ENCODE measurements around the gene LRRC49. TPM values are rescaled to one million over a fixed set of nuclear protein-coding genes. Genes with fewer than 3 reads are reported as not detected.
A peak's percentile ranks its signal among the peaks of the same experiment; 100 is the strongest.

LRRC49 gene
- total and polyA plus RNA-seq, 2 of the 4 experiments (the other 2 are of a cell fraction): 8.6 to 16.8 TPM

- 0 out of 2 replicates have a peak overlapping the region, but pooled peaks have one; percentile 59 for H3K14ac ChIP-seq (replicated peaks; ENCODE audit: low read depth, low read length)
- H2BK15ac ChIP-seq (ENCODE audit: low read depth, low read length): no peak overlapping the region
- in situ Hi-C loops (cut with MboI; ENCODE audit: low sequenced_read_pairs) (no loop called here), dilution Hi-C loops (cut with HindIII; ENCODE audit: low sequenced_read_pairs, unreplicated experiment) (no loop called here), intact Hi-C loops (cut with micrococcal nuclease) (no loop called here)
- H4K20me1 ChIP-seq (ENCODE audit: insufficient read depth, low read length): no peaks in the 10 kb centered on the region
- CTCF ChIA-PET: no interaction called here
- no TSS peak for BruUV-seq (replicated peaks)
- no peak overlapping the region for H4K8ac ChIP-seq (ENCODE audit: low read depth in 2 of 2, low read length in 2 of 2)
- H3K9ac ChIP-seq (ENCODE audit: low read depth, low read length): no peak overlapping the region
- H3K27ac ChIP-seq (ENCODE audit: insufficient read depth, low read length): no peak overlapping the region
- H3K4me2 ChIP-seq (ENCODE audit: low read depth, low read length): no peak overlapping the region
- ATAC-seq (ENCODE audit: low read depth) (no peak), DNase-seq (peak; percentile 49)
- H3K79me1 ChIP-seq (ENCODE audit: low read depth in 1 of 2, low read length in 2 of 2): no peaks in the 10 kb centered on the region; a peak in 2 of 4 replicates
- no peak overlapping the region for H3K56ac ChIP-seq (ENCODE audit: extremely low read depth, insufficient read depth, low read length)
- H3K9me3 ChIP-seq (ENCODE audit: control insufficient read depth, insufficient read depth, low read length): peaks cover 2% of the 10 kb centered on the region; the same call in 1 of the 2 replicates
- no peak overlapping the region for H3K18ac ChIP-seq (ENCODE audit: low read depth, low read length)
- no peak overlapping the region for H2BK20ac ChIP-seq (ENCODE audit: low read depth, low read length)
- H3K4ac ChIP-seq (ENCODE audit: low read depth, low read length): 0 out of 2 replicates have a peak overlapping the region, but pooled peaks have one; percentile 74
- peaks cover 5% of the 10 kb centered on the region; the same call in 1 of the 2 replicates for H3K9me1 ChIP-seq (ENCODE audit: insufficient read depth, low read length)
- no peak overlapping the region for H2AK5ac ChIP-seq (ENCODE audit: low read depth, low read length)
- no peak for TF ChIP-seq RAD21 (IDR thresholded peaks at IDR 0.05; ENCODE audit: low read length)
- TF ChIP-seq NFE2L2 (IDR thresholded peaks at IDR 0.05; ENCODE audit: low read depth, low read length): no peak
- no peak for TF ChIP-seq POLR2A (IDR thresholded peaks at IDR 0.05; ENCODE audit: low read depth, low read length)
- TF ChIP-seq MXI1 (IDR thresholded peaks at IDR 0.05; ENCODE audit: borderline replicate concordance, low read depth, low read length): no peak
- no peak for TF ChIP-seq CHD1 (IDR thresholded peaks at IDR 0.05; ENCODE audit: low read depth, low read length)
- TF ChIP-seq RFX5 (IDR thresholded peaks at IDR 0.05; ENCODE audit: low read depth, low read length): no peak
- no peak for TF ChIP-seq MAZ (IDR thresholded peaks at IDR 0.05; ENCODE audit: borderline replicate concordance, low read depth, low read length)
- no peak for TF ChIP-seq MAFK (IDR thresholded peaks at IDR 0.05; ENCODE audit: low read depth, low read length)
- TF ChIP-seq, protein P1, sequence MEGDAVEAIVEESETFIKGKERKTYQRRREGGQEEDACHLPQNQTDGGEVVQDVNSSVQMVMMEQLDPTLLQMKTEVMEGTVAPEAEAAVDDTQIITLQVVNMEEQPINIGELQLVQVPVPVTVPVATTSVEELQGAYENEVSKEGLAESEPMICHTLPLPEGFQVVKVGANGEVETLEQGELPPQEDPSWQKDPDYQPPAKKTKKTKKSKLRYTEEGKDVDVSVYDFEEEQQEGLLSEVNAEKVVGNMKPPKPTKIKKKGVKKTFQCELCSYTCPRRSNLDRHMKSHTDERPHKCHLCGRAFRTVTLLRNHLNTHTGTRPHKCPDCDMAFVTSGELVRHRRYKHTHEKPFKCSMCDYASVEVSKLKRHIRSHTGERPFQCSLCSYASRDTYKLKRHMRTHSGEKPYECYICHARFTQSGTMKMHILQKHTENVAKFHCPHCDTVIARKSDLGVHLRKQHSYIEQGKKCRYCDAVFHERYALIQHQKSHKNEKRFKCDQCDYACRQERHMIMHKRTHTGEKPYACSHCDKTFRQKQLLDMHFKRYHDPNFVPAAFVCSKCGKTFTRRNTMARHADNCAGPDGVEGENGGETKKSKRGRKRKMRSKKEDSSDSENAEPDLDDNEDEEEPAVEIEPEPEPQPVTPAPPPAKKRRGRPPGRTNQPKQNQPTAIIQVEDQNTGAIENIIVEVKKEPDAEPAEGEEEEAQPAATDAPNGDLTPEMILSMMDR (conservative IDR thresholded peaks at IDR 0.05; ENCODE audit: low read depth, low read length): no peak
- TF ChIP-seq SMC3 (IDR thresholded peaks at IDR 0.05; ENCODE audit: low read depth, low read length): no peak
- TF ChIP-seq FOS (IDR thresholded peaks at IDR 0.05; ENCODE audit: low read depth, low read length): no peak
- no peak for TF ChIP-seq BHLHE40 (IDR thresholded peaks at IDR 0.05; ENCODE audit: low read depth, low read length)
- TF ChIP-seq, protein P2, sequence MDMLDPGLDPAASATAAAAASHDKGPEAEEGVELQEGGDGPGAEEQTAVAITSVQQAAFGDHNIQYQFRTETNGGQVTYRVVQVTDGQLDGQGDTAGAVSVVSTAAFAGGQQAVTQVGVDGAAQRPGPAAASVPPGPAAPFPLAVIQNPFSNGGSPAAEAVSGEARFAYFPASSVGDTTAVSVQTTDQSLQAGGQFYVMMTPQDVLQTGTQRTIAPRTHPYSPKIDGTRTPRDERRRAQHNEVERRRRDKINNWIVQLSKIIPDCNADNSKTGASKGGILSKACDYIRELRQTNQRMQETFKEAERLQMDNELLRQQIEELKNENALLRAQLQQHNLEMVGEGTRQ (IDR thresholded peaks at IDR 0.05; ENCODE audit: low read depth, low read length): no peak
- TF ChIP-seq RCOR1 (IDR thresholded peaks at IDR 0.05; ENCODE audit: insufficient replicate concordance, low read length): no peak
- no peak overlapping the region for H3K23ac ChIP-seq (ENCODE audit: low read depth, low read length)
- H4K91ac ChIP-seq (ENCODE audit: insufficient read depth, low read depth, low read length): no peak overlapping the region
- no peak overlapping the region for H2AFZ ChIP-seq (replicated peaks; ENCODE audit: low read length, poor library complexity)
- H2AK9ac ChIP-seq (replicated peaks; ENCODE audit: low read depth, low read length, poor library complexity): no peak overlapping the region
- no peaks in the 10 kb centered on the region for H3K27me3 ChIP-seq (ENCODE audit: control insufficient read depth, insufficient read depth, low read length)
- peaks cover 8% of the 10 kb centered on the region for H3K4me1 ChIP-seq (ENCODE audit: control insufficient read depth, insufficient read depth, low read length)
- no peak overlapping the region for H2BK5ac ChIP-seq (ENCODE audit: low read depth, low read length, poor library complexity, severe bottlenecking)
- H4K5ac ChIP-seq (ENCODE audit: low read depth, low read length): no peak overlapping the region
- H2BK120ac ChIP-seq (ENCODE audit: low read depth, low read length): no peak overlapping the region
- POLR2A ChIA-PET (ENCODE audit: unreplicated experiment): no interaction called here
- H3K4me3 ChIP-seq (ENCODE audit: insufficient read depth, low read depth, low read length): no peak overlapping the region
- H3K36me3 ChIP-seq (ENCODE audit: control insufficient read depth, insufficient read depth, low read length): no peaks in the 10 kb centered on the region
These were observed 62.5 kb downstream of the LRRC49 start for GRCh38 chr15:70955151-70955550.

Measured in IMR-90 (cell line).